Uterus (tissue), 2 donors: ENCODE data around the gene HCAR1.
"Not testable (repeated sequence)": the region's sequence is repeated elsewhere in the genome, so short reads cannot be mapped to it uniquely, and the experiment has no call there.

Experiments
- CTCF ChIP-seq, 4 experiments: fragments of 200-600 bp in 2 of 4; fragments of 450-650 bp in 2 of 4; sonication (generic) in 2 of 4; IDR thresholded peaks; one replicate each; pipeline ENCODE4 v1.5.1; 2016 to 2019; ENCODE audit warnings: antibody characterized with exemption in 4 of 4, mild to moderate bottlenecking in 2 of 4, moderate library complexity in 1 of 4
- POLR2A ChIP-seq, 2 donors: fragments of 450-650 bp; IDR thresholded peaks; one replicate each; pipeline ENCODE4 v1.6.1; 2016; ENCODE audit warnings: antibody characterized with exemption in 2 of 2, mild to moderate bottlenecking in 1 of 2, moderate library complexity in 1 of 2

DNA sequence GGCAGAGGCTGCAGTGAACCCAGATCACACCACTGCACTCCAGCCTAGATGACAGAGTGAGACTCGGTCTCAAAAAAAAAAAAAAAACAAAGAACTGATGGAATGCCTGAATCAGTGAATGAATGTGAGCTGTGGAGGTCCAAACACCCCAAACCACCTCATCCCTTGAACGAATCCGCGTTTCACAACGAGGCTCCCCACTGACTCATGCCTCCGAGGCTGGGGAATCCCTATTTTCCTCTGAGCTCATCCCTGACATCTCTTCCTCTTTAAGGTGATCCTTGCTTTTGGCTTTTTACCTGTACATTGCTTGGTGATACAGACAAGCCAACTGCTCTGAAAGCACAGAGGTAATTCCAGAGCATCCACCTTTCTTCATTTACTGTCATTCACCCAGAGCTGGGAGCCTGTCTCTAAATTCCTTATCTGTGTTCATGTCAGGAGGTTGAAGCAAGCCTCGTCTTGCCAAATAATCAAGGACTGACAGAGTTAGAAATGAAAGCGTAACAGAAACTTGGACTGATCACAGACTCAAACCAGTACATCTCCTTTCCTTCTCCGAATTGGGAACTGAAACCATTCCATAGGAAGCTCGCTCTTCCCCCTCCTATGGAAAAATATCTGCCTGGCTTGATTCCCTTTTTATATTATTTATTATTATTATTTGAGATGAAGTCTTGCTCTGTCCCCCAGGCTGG, 17.0 kb downstream of the HCAR1 start:
- TF ChIP-seq CTCF, POLR2A (IDR thresholded peaks at IDR 0.05): not testable (repeated sequence)
